Limb (tissue), 2 donors: ENCODE measurements around the gene TIAM2.
"Not testable (repeated sequence)": the region's sequence is repeated elsewhere in the genome, so short reads cannot be mapped to it uniquely, and the experiment has no call there.

Experiments used
- DNase-seq, 2 donors: peaks; one replicate each; pipeline ENCODE4 v3.0.0-alpha.2; 2016; ENCODE audit errors: extremely low spot score in 2 of 2

The TIAM2 gene

GRCh38 chr6:154995254-154996015, at the start of gene TIAM2:
TSS of gene TIAM2 (plus strand) at chr6:154995315. CDS start at chr6:155129224, 133,909 bp downstream.
- peak in 1 of 2 donors; percentile 77 for DNase-seq

- DNase-seq, result no peak
Measured at GRCh38 chr6:154950979-154951344, 44.2 kb upstream of the TIAM2 start.

- DNase-seq, result no peak
Measured at GRCh38 chr6:154951345-154952200, 43.5 kb upstream of the TIAM2 start.

DNA sequence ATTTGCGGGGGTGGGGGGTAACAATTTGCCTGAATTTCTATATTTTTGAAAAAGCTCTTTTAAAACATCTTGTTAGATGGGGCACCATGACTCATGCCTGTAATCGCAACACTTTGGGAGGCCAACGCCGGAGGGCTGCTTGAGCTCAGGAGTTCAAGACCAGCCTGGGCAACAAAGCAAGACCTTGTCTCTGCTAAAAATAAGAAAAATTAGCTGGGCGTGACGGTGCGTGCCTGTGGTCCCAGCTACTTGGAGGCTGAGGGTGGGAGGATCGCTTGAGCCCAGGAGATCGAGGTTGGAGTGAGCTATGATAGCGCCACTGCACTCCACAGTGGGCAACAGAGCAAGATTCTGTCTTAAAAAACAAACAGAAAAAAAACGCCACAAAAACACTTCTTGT, 41.5 kb upstream of the TIAM2 start:
- DNase-seq, result no peak

- no peak for DNase-seq
Measured at GRCh38 chr6:154954347-154954746, 40.8 kb upstream of the TIAM2 start.

DNA sequence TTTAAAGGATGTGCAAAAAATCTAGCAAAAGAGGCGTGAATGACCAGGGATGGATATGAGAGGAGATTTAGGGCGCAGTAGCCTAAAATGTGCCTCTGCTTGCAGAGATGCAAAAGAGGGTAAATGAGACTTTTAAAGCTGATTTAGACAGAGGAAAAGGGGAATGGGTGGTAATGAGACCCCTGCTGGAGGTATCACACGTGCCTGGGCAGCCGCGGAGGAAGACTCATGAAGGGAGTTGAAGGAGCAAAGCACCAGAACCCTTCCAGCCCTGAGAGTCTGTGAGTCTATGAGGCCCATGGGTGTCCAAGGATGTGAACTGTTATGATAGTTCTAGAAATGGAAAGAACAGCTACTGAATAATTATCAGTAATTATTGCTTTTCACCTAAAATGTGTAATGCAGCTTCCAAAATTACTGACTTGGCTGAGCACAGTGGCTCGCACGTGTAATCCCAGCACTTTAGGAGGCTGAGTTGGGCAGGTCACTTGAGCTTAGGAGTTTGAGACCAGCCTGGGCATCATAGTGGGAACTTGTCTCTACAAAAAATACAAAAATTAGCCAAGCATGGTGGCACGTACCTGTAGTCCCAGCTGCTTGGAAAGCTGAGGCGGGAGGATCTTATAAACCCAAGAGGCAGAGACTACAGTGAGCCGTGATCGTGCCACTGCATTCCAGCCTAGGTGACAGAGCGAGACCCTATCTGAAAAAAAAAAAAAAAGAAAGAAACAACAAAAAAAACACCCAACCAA, 38.2 kb upstream of the TIAM2 start:
- DNase-seq, result no peak

DNA sequence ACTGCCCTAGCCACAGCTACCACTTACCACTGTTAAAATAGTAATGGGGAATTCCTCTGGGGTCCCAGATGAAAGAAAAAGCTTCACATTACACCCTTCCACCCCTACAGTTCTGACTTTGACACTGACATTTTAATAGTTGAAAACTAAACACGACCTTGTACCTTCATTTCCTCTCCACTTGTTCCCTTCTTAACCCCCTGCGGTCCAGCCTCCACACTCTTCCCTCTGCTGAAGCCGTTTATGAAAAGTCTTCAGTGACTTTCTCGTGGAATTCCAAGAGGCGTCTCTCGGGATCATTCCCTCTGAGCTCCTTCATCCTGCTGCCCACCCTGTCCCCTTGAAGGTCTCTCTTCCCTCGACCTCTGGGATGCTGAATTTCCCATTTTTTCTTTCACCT, 36.6 kb upstream of the TIAM2 start:
- no peak for DNase-seq

DNA sequence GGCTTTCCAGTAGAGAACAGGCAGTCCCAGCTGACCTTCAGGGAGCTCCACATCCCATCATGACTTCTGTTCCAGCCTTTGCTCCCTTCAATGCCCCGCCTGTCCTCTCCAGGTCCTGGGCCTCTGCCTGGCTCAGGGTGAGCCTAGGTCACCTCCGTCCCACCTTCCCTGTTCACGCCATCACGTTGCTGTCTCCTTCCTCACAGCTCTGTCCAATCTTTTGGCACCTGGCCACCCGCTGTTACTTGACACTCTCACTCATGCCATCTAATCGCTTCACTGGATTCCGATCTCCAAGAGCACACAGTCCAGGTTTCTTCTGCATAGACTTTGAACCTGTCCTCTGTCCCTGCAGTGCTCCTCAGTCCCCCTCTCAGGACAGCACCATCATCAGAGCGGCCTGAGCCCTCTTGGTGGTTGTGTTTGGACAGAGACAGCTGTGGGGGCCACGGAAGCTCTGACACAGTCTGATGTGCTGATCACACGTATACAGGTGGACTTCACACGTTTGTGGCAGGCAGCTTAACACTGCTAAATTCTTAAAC, 34.7 kb upstream of the TIAM2 start:
- no peak for DNase-seq

DNA sequence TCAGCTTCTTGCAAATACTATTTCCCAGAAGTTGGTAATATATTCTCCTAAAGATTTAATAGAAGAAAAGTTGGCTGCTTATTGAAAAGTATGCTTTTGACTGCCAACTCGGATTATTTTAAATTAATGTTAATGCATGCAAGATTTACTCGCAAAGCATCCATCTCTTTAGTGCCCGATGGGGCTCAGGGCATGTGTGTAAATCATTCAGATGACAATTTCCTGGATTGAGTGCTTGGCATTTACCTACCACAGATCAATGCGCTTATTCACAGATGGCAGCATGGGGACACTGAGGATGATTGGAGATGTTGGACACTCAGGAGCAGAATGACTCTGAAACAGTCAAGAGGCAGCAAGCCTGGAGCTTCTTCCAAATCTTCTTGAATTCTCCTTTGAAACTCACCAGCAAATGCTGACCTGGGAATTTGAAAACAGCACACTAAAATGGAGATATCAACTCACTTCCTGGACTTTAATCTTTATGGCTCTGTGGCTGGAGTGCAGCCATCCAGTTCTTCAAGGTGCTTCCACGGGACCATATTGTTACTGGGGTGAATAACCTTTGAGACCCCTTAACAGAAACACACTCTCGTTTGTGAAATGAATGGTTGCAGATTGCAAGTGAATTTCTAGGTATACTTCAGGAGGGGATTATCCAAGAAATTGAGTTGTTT, 34.1 kb upstream of the TIAM2 start:
- no peak for DNase-seq

DNA sequence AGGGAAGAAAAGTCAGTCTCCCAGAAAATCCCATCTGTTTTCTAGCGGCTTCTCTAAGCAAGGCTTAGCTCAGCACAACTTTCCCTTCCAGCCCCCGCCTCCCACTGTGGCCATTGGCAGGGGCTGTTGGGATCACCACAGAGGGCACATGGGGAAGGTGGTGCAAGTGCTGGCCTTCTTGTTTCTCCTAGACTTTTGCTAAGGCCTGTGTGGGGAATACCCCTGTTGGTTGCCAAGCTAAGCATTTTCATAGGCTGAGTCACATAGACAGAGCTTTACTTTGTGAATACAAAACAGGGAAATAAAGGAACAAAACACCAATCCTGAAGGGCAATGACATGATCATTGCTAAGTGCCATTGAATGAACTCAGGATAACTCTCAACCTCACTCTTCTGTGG, 32.4 kb upstream of the TIAM2 start:
- DNase-seq, result no peak

GRCh38 chr6:154966065-154966770, 28.9 kb upstream of the TIAM2 start:
- not testable (repeated sequence) for DNase-seq

DNA sequence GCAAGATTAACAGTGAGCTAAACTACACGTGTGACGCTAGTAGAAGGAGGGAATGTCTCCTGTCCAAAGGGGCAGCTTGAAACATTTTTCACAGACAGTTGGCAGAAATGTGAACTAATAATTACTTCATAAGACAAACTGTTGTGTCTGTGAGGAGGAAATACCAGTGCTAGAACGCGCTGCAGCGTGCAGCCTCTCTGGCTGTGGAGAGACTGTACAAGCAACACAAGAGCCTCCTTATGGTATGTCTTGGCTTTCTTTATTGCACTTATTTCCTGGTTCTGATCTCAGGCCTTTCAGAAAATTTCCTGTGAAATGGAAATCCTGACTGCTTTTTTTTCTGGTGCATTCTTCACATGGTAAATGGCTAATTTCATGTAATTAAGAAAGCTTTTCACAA, 25.3 kb upstream of the TIAM2 start:
- DNase-seq, result peak in 1 of 2 donors; percentile 41

GRCh38 chr6:154974485-154975149, 20.5 kb upstream of the TIAM2 start:
- DNase-seq, result no peak

GRCh38 chr6:154977588-154977987, 17.5 kb upstream of the TIAM2 start:
- DNase-seq, result no peak

DNA sequence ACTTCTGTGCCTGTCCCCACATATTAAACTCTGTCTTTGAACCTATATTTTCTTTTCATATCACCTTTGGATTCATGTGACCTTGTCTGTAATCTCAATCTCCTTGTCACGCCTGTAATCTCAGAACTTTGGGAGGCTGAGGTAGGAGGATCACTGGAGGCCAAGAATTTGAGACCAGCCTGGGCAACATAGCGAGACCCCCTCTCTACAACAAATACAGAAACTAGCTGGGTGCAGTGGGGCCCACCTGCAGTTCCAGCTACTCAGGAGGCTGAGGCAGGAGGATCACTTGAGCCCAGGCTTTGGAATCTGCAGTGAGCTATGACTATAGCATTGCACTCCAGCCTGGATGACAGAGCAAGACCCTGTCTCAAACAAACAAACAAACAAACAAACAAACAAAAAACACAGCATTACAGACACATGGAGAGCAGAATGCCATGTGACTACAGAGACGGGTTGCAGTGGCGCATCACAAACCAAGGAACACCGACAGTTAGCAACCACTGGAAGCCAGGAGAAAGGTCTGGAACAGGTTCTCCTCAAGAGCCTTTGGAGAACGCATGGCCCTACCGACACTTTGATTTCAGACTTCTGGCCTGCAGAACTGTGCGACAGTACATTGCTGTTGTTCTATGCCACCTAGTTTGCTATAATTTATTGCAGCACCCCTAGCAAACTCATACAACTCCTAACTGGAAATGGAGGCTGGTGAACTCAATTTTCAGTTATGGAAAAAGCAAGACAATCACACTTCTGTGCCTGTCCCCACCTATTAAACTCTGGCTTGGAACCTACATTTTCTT, 14.6 kb upstream of the TIAM2 start:
- no peak for DNase-seq

GRCh38 chr6:154981079-154981870, 13.8 kb upstream of the TIAM2 start:
- DNase-seq, result no peak

GRCh38 chr6:154984146-154984545, 11.0 kb upstream of the TIAM2 start:
- no peak for DNase-seq

DNA sequence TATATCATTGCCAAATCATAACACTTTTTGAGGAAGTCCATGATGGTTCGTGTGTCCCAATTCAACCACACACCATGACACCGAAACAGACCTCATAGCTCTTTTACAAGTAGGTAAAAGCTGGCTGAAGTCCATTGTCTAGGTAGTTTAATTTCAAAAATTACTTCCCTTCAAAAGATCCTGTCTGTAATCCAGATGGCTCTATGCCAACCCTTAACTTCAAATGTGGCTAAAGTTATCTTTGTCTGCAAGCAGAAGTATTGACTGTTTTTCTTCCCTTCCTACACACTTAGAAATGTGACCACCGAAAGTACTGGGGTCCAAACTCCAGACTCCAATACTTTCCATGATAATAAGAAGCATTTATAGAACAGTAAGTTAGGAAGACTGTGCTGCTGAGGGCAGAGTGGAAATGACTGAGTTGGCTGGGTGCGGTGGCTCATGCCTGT, 8.3 kb upstream of the TIAM2 start:
- DNase-seq, result no peak
